Measurements from ENCODE around the gene LHCGR.

The LHCGR gene

GRCh38 chr2:48755473-48755872 is at the start of gene LHCGR:
LHCGR (minus strand) TSS chr2:48755724; CDS start chr2:48755671, 53 bp downstream.
- peak; percentile 19 for DNase-seq (ENCODE audit: low read depth)
- no peak for TF ChIP-seq CTCF (conservative IDR thresholded peaks at IDR 0.05; ENCODE audit: low read depth, low read length)
- peak within 1 kb of the TSS; percentile 28 for H3K4me3 ChIP-seq (ENCODE audit: low read depth, low read length)

- no peak for TF ChIP-seq CTCF (conservative IDR thresholded peaks at IDR 0.05; ENCODE audit: low read depth, low read length)
- H3K4me3 ChIP-seq (ENCODE audit: low read depth, low read length): no peak overlapping the region
- DNase-seq (ENCODE audit: low read depth): no peak
These were observed 44.1 kb upstream of the LHCGR start for GRCh38 chr2:48799601-48800000.

GRCh38 chr2:48795065-48795464 is 39.5 kb upstream of the LHCGR start:
- no peak for DNase-seq (ENCODE audit: low read depth)
- no peak for TF ChIP-seq CTCF (conservative IDR thresholded peaks at IDR 0.05; ENCODE audit: low read depth, low read length)
- no peak overlapping the region for H3K4me3 ChIP-seq (ENCODE audit: low read depth, low read length)

- no peak for TF ChIP-seq CTCF (conservative IDR thresholded peaks at IDR 0.05; ENCODE audit: low read depth, low read length)
- DNase-seq (ENCODE audit: low read depth): no peak
- H3K4me3 ChIP-seq (ENCODE audit: low read depth, low read length): no peak overlapping the region
These were observed 38.1 kb upstream of the LHCGR start for GRCh38 chr2:48793671-48794070.

- TF ChIP-seq CTCF (conservative IDR thresholded peaks at IDR 0.05; ENCODE audit: low read depth, low read length): no peak
- no peak overlapping the region for H3K4me3 ChIP-seq (ENCODE audit: low read depth, low read length)
- no peak for DNase-seq (ENCODE audit: low read depth)
These were observed 36.5 kb upstream of the LHCGR start for GRCh38 chr2:48792030-48792429.

GRCh38 chr2:48790407-48791170 is 35.1 kb upstream of the LHCGR start:
- no peak for TF ChIP-seq CTCF (conservative IDR thresholded peaks at IDR 0.05; ENCODE audit: low read depth, low read length)
- DNase-seq (ENCODE audit: low read depth): no peak
- no peak overlapping the region for H3K4me3 ChIP-seq (ENCODE audit: low read depth, low read length)

GRCh38 chr2:48787580-48787979 is 32.1 kb upstream of the LHCGR start:
- DNase-seq (ENCODE audit: low read depth): no peak
- H3K4me3 ChIP-seq (ENCODE audit: low read depth, low read length): no peak overlapping the region
- no peak for TF ChIP-seq CTCF (conservative IDR thresholded peaks at IDR 0.05; ENCODE audit: low read depth, low read length)

All from choroid plexus epithelial cell (primary cell).